LNCAP (cell line): Measurements from ENCODE around the gene TIRAP.
A peak's percentile ranks its signal among the peaks of the same experiment; 100 is the strongest.

Experiments used
- TF ChIP-seq, protein P1 (sequence below): fragments of 450-650 bp; IDR thresholded peaks from 2 replicates; pipeline ENCODE4 v1.5.1; 2017; ENCODE audit warnings: mild to moderate bottlenecking

TIRAP gene

GRCh38 chr11:126308271-126308671 lies 25.4 kb downstream of the TIRAP start:
- TF ChIP-seq, protein P1, sequence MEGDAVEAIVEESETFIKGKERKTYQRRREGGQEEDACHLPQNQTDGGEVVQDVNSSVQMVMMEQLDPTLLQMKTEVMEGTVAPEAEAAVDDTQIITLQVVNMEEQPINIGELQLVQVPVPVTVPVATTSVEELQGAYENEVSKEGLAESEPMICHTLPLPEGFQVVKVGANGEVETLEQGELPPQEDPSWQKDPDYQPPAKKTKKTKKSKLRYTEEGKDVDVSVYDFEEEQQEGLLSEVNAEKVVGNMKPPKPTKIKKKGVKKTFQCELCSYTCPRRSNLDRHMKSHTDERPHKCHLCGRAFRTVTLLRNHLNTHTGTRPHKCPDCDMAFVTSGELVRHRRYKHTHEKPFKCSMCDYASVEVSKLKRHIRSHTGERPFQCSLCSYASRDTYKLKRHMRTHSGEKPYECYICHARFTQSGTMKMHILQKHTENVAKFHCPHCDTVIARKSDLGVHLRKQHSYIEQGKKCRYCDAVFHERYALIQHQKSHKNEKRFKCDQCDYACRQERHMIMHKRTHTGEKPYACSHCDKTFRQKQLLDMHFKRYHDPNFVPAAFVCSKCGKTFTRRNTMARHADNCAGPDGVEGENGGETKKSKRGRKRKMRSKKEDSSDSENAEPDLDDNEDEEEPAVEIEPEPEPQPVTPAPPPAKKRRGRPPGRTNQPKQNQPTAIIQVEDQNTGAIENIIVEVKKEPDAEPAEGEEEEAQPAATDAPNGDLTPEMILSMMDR: no peak

DNA sequence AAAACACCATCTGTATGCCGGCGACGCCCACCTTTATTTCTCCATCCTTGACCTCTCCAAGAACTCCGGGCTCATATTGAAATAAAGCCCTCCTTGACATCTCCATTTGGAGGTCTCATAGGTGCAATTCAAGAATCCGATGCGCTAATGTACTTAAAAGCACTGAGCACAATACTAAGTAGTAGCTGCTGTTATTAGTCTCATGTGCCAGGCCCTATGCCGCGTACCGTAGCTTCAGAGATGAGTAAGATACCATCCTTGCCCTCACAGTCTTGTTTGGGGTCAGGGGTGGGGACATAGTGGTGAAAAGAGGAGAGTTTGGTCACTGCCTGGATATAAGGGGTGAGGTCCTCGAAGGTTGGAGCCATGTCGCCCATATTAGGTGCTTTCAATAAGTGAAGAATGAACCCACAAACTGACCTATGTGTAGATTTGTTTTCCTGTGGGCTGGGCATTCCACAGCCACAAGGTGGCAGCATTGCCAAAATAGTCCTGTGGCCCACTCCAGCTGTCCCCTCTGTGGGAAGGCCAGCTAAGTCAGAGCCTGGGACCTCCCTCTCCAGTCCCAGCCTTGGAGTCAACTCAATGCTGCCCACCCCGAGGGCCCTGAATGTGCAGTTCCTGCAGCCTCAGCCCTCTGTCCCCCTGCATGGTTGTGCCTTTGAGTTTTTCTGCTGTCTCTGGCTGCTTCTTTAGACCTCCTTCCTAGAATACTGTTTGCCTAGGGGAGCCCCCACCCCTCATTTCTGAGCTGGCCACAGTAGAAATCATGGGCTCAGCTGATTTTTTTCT lies 27.5 kb downstream of the TIRAP start:
- TF ChIP-seq, protein P1: peak; percentile 89

DNA sequence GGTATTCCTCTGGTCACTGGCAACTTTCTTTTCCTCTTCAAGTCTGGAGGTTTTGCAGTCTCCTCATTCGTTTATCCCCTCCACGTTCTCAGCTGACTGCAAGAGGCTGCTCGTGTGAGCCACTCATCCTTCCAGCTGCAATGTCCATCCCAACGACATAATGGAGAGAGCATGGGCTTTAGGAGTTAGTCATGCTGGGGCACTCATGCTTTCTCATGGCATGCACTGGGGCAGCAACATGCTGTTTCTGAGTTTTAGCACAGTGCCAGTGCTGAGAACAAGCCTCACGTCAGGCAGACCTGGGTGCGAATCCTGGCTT lies 28.1 kb downstream of the TIRAP start:
- TF ChIP-seq, protein P1: no peak

DNA sequence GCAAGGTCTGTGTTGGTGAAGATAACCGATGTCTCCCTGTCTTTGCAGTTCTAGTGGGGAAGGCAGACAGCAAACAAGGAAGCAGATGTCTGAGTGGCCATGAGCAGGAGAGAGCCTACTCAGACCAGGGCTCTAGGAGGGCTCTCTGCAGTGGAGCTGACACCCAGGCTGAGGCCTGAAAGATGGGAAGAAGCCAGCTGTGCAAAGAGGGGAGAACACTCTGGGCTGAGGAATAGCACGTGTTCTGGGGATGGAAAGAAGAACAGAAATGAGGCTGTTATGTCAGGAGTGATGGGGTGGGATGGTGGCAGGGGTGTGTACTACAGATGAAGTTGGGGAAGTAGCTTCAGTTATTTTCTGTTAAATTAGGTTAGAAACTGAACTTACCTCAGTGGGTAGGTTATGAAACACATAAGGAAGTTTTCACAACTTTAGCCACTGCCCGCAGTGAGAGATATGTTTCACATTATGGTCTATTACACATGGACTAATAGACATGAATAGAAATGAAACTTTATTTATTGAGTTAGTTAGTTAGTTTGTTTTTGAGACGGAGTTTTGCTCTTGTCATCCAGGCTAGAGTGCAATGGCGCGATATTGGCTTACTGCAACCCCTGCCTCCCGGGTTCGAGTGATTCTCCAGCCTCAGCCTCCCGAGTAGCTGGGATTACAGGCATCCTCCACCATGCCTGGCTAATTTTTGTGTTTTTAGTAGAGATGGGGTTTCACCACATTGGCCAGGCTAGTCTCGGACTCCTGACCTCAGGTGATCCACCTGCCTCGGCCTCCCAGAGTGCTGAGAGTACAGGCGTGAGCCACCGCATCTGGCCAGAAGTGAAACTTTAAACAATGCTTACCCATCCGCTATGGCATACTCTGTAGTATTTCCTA lies 28.8 kb downstream of the TIRAP start:
- TF ChIP-seq, protein P1: no peak

DNA sequence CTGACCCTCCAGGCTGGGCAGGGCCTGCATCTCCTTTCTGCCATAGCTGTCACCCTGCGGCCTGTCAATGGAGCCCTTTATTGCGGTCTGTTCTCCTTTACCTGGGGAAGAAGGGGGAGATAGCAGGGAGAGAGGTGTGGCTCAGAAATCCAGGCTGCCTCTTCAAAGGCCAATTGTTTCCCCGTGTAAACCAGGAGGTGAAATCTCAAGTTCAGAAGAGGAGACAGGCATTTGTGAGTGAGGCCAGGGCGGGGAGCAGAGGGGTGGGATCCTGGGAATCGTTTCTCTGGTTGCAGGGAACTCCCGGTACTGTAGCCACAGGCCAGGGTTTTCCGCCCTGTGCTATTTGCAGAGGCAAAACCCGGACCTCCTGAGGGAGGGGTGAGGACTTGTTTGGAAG lies 30.1 kb downstream of the TIRAP start:
- TF ChIP-seq, protein P1: no peak

DNA sequence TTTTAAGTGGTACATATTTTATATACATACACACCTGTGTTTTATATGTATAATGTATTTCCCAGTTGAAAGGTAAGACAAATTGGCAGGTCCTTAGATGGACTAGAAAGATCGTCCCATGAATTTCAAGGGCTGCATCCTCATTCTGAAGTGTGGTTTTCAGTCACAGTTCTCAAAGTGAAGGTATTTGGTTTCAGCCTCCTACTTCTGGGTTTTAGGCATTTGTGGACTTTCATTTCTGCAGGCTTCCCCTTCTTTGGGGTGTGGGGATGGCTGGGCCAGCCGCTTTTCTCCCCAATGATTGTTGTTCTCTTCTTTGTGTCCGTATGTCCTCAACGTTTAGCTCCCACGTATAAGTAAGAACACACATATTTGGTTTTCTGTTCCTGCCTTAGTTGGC lies 30.9 kb downstream of the TIRAP start:
- TF ChIP-seq, protein P1: no peak

- TF ChIP-seq, protein P1: no peak
Observed at GRCh38 chr11:126317432-126317755, 34.5 kb downstream of the TIRAP start.
